Measurements from ENCODE around the gene DCDC2C. TPM values are rescaled to one million over a fixed set of nuclear protein-coding genes. Genes with fewer than 3 reads are reported as not detected.

The DCDC2C gene
- total RNA-seq, 1 donor from 2014 or later, result not detected

GRCh38 chr2:3778851-3779495 lies 75.6 kb downstream of the DCDC2C start:
- peaks cover 7% of the 10 kb centered on the region for H3K27me3 Mint-ChIP-seq (ENCODE audit: insufficient read depth, low read depth)
- H3K4me1 Mint-ChIP-seq, result peaks cover 2% of the 10 kb centered on the region

DNA sequence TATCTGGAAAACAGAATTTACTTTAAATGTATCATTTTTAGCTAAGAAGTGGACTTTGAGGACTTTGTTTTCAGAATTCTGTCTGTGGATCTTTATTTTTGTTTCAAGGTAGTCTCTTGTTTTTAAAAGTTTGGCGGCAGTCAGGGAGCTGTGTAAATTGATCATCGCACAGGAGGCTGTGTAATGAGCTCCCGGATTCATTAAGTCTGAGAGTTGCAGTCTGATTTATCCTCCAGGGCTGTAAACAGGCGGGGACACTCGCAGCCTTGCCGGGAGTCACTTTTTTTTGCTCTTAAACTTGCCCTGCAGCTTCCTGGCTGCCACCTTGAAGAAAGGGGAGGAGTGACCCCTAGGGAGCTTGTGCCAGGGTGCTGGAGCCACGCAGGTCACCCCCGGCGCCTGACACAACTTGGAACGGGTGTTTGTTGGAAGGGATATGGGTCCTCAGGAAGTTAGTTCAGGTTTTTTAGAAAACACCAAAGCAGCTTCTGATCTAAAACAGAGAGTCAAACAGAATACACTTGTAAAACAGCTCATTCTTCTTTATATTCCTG lies 76.2 kb downstream of the DCDC2C start:
- Mint-ChIP-seq H3K9me3 (peaks cover 3% of the 10 kb centered on the region), H3K27me3 (ENCODE audit: insufficient read depth, low read depth) (peaks cover 7% of the 10 kb centered on the region), H3K36me3 (no peaks in the 10 kb centered on the region), H3K4me1 (peaks cover 2% of the 10 kb centered on the region), H3K4me3 (no peak overlapping the region), H3K27ac (no peak overlapping the region)
- TF ChIP-seq, protein P1, sequence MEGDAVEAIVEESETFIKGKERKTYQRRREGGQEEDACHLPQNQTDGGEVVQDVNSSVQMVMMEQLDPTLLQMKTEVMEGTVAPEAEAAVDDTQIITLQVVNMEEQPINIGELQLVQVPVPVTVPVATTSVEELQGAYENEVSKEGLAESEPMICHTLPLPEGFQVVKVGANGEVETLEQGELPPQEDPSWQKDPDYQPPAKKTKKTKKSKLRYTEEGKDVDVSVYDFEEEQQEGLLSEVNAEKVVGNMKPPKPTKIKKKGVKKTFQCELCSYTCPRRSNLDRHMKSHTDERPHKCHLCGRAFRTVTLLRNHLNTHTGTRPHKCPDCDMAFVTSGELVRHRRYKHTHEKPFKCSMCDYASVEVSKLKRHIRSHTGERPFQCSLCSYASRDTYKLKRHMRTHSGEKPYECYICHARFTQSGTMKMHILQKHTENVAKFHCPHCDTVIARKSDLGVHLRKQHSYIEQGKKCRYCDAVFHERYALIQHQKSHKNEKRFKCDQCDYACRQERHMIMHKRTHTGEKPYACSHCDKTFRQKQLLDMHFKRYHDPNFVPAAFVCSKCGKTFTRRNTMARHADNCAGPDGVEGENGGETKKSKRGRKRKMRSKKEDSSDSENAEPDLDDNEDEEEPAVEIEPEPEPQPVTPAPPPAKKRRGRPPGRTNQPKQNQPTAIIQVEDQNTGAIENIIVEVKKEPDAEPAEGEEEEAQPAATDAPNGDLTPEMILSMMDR (IDR thresholded peaks at IDR 0.05), result no peak
- TF ChIP-seq EZH2phosphoT487 (IDR thresholded peaks at IDR 0.05) (no peak), EZH2 (IDR thresholded peaks at IDR 0.05) (no peak)
- no peaks in the 10 kb centered on the region for H3F3A ChIP-seq (ENCODE audit: low read depth)
- no peak overlapping the region for H3K27ac ChIP-seq
- H3K9ac ChIP-seq, result no peak overlapping the region
- no peak overlapping the region for H3K4me3 ChIP-seq
- DNase-seq (ENCODE audit: low spot score), result no peak
- no peaks in the 10 kb centered on the region for H3K36me3 ChIP-seq
- no peaks in the 10 kb centered on the region for H3K9me3 ChIP-seq (ENCODE audit: low read depth)
- no peaks in the 10 kb centered on the region for H4K20me1 ChIP-seq (ENCODE audit: low read depth)
- H2AFZ ChIP-seq (replicated peaks), result no peak overlapping the region
- no peaks in the 10 kb centered on the region for H3K4me1 ChIP-seq
- H3K79me2 ChIP-seq (ENCODE audit: low read depth), result no peaks in the 10 kb centered on the region
- no peaks in the 10 kb centered on the region for H3K27me3 ChIP-seq
- H3K4me2 ChIP-seq, result no peak overlapping the region

More at GRCh38 chr2:3778851-3779495, 75.6 kb downstream of the DCDC2C start:
- TF ChIP-seq, protein P1 (IDR thresholded peaks at IDR 0.05), result no peak
- no peak for TF ChIP-seq EZH2 (IDR thresholded peaks at IDR 0.05)
- TF ChIP-seq EZH2phosphoT487 (IDR thresholded peaks at IDR 0.05), result no peak
- DNase-seq (ENCODE audit: low spot score), result no peak
- no peaks in the 10 kb centered on the region for H4K20me1 ChIP-seq (ENCODE audit: low read depth)
- H3K4me2 ChIP-seq, result no peak overlapping the region
- no peak overlapping the region for H3K4me3 Mint-ChIP-seq
- H2AFZ ChIP-seq (replicated peaks), result no peak overlapping the region
- H3K27ac Mint-ChIP-seq, result no peak overlapping the region
- no peaks in the 10 kb centered on the region for H3K27me3 ChIP-seq
- no peak overlapping the region for H3K27ac ChIP-seq
- no peaks in the 10 kb centered on the region for H3F3A ChIP-seq (ENCODE audit: low read depth)
- no peaks in the 10 kb centered on the region for H3K79me2 ChIP-seq (ENCODE audit: low read depth)
- no peak overlapping the region for H3K9ac ChIP-seq
- peaks cover 3% of the 10 kb centered on the region for H3K9me3 Mint-ChIP-seq
- H3K4me3 ChIP-seq, result no peak overlapping the region
- H3K36me3 Mint-ChIP-seq, result no peaks in the 10 kb centered on the region
- no peaks in the 10 kb centered on the region for H3K4me1 ChIP-seq
- no peaks in the 10 kb centered on the region for H3K9me3 ChIP-seq (ENCODE audit: low read depth)
- no peaks in the 10 kb centered on the region for H3K36me3 ChIP-seq

GRCh38 chr2:3780477-3781402 lies 77.4 kb downstream of the DCDC2C start:
- no peaks in the 10 kb centered on the region for H3K36me3 ChIP-seq
- Mint-ChIP-seq H3K9me3 (peaks cover 3% of the 10 kb centered on the region), H3K4me1 (peaks cover 2% of the 10 kb centered on the region), H3K36me3 (no peaks in the 10 kb centered on the region), H3K4me3 (no peak overlapping the region), H3K27ac (peak overlapping the region; percentile 61), H3K27me3 (ENCODE audit: insufficient read depth, low read depth) (peaks cover 7% of the 10 kb centered on the region)
- H3K79me2 ChIP-seq (ENCODE audit: low read depth), result no peaks in the 10 kb centered on the region
- H3F3A ChIP-seq (ENCODE audit: low read depth), result no peaks in the 10 kb centered on the region
- H2AFZ ChIP-seq (replicated peaks), result peak overlapping the region; percentile 81
- no peak overlapping the region for H3K9ac ChIP-seq
- no peak overlapping the region for H3K4me3 ChIP-seq
- no peaks in the 10 kb centered on the region for H3K27me3 ChIP-seq
- H3K9me3 ChIP-seq (ENCODE audit: low read depth), result no peaks in the 10 kb centered on the region
- DNase-seq (ENCODE audit: low spot score), result peak; percentile 76
- no peak for TF ChIP-seq EZH2 (IDR thresholded peaks at IDR 0.05)
- TF ChIP-seq, protein P1 (IDR thresholded peaks at IDR 0.05), result peak; percentile 79
- H3K4me2 ChIP-seq, result no peak overlapping the region
- no peaks in the 10 kb centered on the region for H4K20me1 ChIP-seq (ENCODE audit: low read depth)
- H3K4me1 ChIP-seq, result no peaks in the 10 kb centered on the region
- no peak overlapping the region for H3K27ac ChIP-seq

Data from neural progenitor cell (in vitro differentiated cells).